Measurements from ENCODE around the gene NEURL1B.

- TF ChIP-seq CTCF (IDR thresholded peaks at IDR 0.05; ENCODE audit: low read depth, low read length) (no peak), POLR2A (IDR thresholded peaks at IDR 0.05; ENCODE audit: extremely low read depth, insufficient read length) (no peak), MAX (IDR thresholded peaks at IDR 0.05; ENCODE audit: low read depth, low read length) (no peak)
Measured at GRCh38 chr5:172694061-172694460, 53.0 kb downstream of the NEURL1B start.
